Measurements from ENCODE around the gene SLC19A1. TPM values are rescaled to one million over a fixed set of nuclear protein-coding genes. Genes with fewer than 3 reads are reported as not detected.
A peak's percentile ranks its signal among the peaks of the same experiment; 100 is the strongest.

The SLC19A1 gene
- total RNA-seq, 2 experiments from 2014 or later: 34.3 to 38.4 TPM

DNA sequence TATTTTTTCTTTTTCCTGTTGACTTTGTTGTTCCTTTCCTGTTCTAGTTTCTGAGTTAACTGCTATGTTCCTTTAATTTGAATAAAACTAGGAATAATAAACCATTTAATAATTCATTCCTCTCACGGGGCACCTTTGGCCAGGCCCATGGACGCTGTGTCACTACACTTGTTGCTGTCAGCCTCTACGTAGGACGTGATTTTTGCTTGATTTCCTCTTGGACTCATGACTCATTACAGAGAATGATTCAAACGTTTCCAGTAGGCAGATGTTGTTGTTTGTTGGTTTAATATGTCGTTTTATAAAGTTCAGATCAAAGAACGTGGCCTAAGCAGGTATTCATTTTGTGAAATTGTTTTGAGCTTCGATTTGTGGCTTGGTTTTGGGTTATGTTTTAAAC, 9.1 kb upstream of the SLC19A1 start:
- POLR2A ChIA-PET: interaction anchor here (1.1 to 2.1 kb wide), 7 partner anchors 9 to 73 kb away, joined by 3 to 14 read pairs (median 4); partner anchors contain the start of gene SLC19A1
- peak; percentile 31 for ATAC-seq (ENCODE audit: low read depth)
- Mint-ChIP-seq H3K36me3 (no peaks in the 10 kb centered on the region), H3K9me3 (no peaks in the 10 kb centered on the region), H3K27me3 (no peaks in the 10 kb centered on the region), H3K4me3 (peak overlapping the region; percentile 85), H3K4me1 (peaks cover 28% of the 10 kb centered on the region), H3K27ac (peak overlapping the region; percentile 99)
- DNase-seq: peak; percentile 24

DNA sequence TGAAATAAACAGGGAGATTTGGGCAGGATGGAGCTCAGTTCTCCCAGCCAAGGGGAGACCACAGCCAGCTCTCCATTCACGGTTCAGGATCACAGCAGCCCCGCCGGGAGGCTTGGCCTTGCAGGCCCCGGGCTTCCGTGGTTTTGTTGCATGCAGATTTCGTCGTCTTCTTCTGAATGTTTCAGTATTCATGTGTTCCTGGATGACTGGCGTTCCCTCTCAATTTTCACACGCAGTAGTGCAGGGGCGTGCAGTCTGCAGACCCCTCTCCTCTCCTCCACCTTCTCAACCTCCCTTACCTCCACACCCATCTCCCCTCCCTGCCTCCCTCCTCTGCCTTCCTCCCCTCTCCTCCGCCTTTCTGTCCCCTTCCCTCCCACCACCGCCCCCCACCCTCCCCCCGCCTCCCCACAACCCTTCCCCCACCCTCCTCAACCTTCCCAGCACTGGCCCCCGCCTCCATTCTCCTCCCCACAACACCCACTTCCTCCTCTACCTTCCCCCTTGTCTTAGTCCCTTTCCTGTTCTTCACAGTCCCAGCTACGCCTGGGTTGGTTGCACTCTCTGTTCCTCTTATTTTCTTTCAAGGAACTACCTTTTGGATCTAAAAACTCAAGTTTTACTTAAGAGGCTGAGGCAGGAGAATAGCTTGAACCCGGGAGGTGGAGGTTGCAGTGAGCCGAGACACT, 8.4 kb upstream of the SLC19A1 start:
- Mint-ChIP-seq H3K4me3 (peak overlapping the region; percentile 85), H3K27ac (peak overlapping the region; percentile 99), H3K36me3 (no peaks in the 10 kb centered on the region), H3K4me1 (peaks cover 28% of the 10 kb centered on the region), H3K9me3 (no peaks in the 10 kb centered on the region), H3K27me3 (no peaks in the 10 kb centered on the region)
- POLR2A ChIA-PET: interaction anchor here (1.0 to 2.1 kb wide), 9 partner anchors 8 to 73 kb away, joined by 3 to 14 read pairs (median 4); partner anchors contain the start of gene SLC19A1
- DNase-seq (peak; percentile 53), ATAC-seq (ENCODE audit: low read depth) (peak; percentile 36)

- Mint-ChIP-seq H3K4me3 (peak overlapping the region; percentile 85), H3K27ac (peak overlapping the region; percentile 99), H3K27me3 (no peaks in the 10 kb centered on the region), H3K9me3 (no peaks in the 10 kb centered on the region), H3K4me1 (peaks cover 28% of the 10 kb centered on the region), H3K36me3 (no peaks in the 10 kb centered on the region)
- no peak for ATAC-seq (ENCODE audit: low read depth)
- POLR2A ChIA-PET: interaction anchor here (1.0 to 2.1 kb wide), 7 partner anchors 9 to 72 kb away, joined by 3 to 14 read pairs (median 5); no protein-coding TSS in a partner anchor
- DNase-seq: peak; percentile 45
Observed at GRCh38 chr21:45549626-45550463, 7.6 kb upstream of the SLC19A1 start.

DNA sequence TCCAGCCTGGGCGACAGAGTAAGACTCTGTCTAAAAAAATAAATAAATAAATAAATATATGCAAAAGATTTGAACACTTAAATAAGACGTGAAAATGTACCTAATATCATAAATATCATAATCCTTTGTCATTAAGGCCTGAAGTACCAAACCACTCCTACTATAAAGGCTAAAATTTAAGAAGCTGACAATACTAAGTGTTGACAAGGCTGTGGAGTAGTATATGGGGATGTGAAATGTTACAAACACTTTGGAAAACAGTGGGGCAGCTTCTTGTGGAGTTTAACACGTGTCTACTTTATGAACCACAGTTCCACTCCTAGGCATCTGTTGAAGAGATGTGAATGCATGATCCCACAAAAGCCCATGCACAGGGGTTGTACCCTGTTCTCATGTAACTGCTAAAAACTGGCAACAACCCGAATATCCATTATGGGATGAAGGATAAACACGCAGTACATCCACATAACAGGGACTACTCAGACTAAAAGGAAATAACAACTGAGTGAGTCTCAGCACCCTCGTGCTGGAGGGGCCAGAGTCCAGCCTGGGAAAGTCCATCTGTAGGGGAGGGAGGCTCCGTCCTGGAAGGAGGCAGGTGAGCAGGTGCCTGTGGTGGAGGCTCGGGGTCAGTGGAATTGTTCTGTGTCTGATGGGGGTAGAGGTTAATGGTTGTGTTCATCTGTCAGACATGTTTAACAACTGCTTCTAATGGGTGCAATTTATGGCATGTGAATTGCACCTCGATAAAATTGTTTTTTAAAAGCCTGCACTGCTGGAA, 6.7 kb upstream of the SLC19A1 start:
- POLR2A ChIA-PET: no interaction called here
- no peaks in the 10 kb centered on the region for H3K9me3 Mint-ChIP-seq
- no peaks in the 10 kb centered on the region for H3K36me3 Mint-ChIP-seq
- H3K4me3 Mint-ChIP-seq: peak overlapping the region; percentile 56
- DNase-seq: no peak
- no peak for ATAC-seq (ENCODE audit: low read depth)
- H3K27me3 Mint-ChIP-seq: no peaks in the 10 kb centered on the region
- H3K27ac Mint-ChIP-seq: peak overlapping the region; percentile 76
- H3K4me1 Mint-ChIP-seq: peaks cover 24% of the 10 kb centered on the region

DNA sequence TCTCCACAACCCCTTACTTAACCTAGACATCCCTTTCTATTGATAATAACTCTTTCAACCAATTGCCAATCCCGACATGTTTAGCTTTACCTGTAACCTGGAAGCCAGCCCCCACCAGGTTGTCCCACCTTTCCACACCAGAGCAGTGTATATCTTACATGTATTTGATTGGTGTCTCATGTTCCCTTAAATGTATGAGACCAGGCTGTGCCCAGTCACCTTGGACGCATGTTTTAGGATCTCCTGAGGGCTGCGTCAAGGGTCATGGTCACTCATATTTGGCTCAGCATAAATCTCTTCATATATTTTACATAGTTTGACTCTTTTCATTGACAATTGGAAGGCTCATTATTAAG, 5.3 kb upstream of the SLC19A1 start:
- no peak for ATAC-seq (ENCODE audit: low read depth)
- Mint-ChIP-seq H3K27me3 (no peaks in the 10 kb centered on the region), H3K4me3 (no peak overlapping the region), H3K4me1 (peaks cover 24% of the 10 kb centered on the region), H3K36me3 (no peaks in the 10 kb centered on the region), H3K27ac (no peak overlapping the region), H3K9me3 (no peaks in the 10 kb centered on the region)
- POLR2A ChIA-PET: no interaction called here
- DNase-seq: no peak

GRCh38 chr21:45546636-45547544, 4.7 kb upstream of the SLC19A1 start:
- H3K27me3 Mint-ChIP-seq: no peaks in the 10 kb centered on the region
- H3K36me3 Mint-ChIP-seq: no peaks in the 10 kb centered on the region
- H3K4me1 Mint-ChIP-seq: peaks cover 21% of the 10 kb centered on the region
- ATAC-seq (ENCODE audit: low read depth): no peak
- H3K27ac Mint-ChIP-seq: no peak overlapping the region
- POLR2A ChIA-PET: no interaction called here
- no peak for DNase-seq
- H3K4me3 Mint-ChIP-seq: no peak overlapping the region
- no peaks in the 10 kb centered on the region for H3K9me3 Mint-ChIP-seq

GRCh38 chr21:45545691-45546531, 3.7 kb upstream of the SLC19A1 start:
- no peak overlapping the region for H3K4me3 Mint-ChIP-seq
- POLR2A ChIA-PET: no interaction called here
- peaks cover 14% of the 10 kb centered on the region for H3K4me1 Mint-ChIP-seq
- DNase-seq (peak; percentile 20), ATAC-seq (ENCODE audit: low read depth) (no peak)
- H3K9me3 Mint-ChIP-seq: no peaks in the 10 kb centered on the region
- H3K27me3 Mint-ChIP-seq: no peaks in the 10 kb centered on the region
- H3K27ac Mint-ChIP-seq: peak overlapping the region; percentile 4
- H3K36me3 Mint-ChIP-seq: no peaks in the 10 kb centered on the region

DNA sequence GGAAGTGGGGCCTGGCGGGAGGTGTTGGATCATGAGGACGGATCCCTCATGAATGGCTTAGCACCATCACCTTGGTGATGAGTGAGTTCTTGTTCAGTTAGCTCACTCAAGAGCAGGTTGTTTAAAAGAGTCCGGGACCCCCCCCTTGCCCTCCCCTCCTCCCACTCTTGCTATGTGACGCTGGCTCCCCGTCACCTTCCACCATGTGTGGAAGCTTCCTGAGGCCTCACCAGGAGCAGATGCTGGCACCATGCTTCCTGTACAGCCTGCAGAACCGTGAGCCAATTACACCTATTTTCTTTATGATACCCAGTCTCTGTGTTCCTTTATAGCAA, 3.0 kb upstream of the SLC19A1 start:
- Mint-ChIP-seq H3K4me3 (no peak overlapping the region), H3K27ac (peak overlapping the region; percentile 4), H3K27me3 (no peaks in the 10 kb centered on the region), H3K9me3 (no peaks in the 10 kb centered on the region), H3K4me1 (peaks cover 14% of the 10 kb centered on the region), H3K36me3 (no peaks in the 10 kb centered on the region)
- POLR2A ChIA-PET: no interaction called here
- no peak for ATAC-seq (ENCODE audit: low read depth)
- no peak for DNase-seq

GRCh38 chr21:45544449-45545235, 2.4 kb upstream of the SLC19A1 start:
- no peaks in the 10 kb centered on the region for H3K27me3 Mint-ChIP-seq
- POLR2A ChIA-PET: no interaction called here
- no peak overlapping the region for H3K4me3 Mint-ChIP-seq
- no peak overlapping the region for H3K27ac Mint-ChIP-seq
- H3K4me1 Mint-ChIP-seq: peaks cover 14% of the 10 kb centered on the region
- no peak for ATAC-seq (ENCODE audit: low read depth)
- H3K9me3 Mint-ChIP-seq: no peaks in the 10 kb centered on the region
- H3K36me3 Mint-ChIP-seq: no peaks in the 10 kb centered on the region
- peak; percentile 27 for DNase-seq

DNA sequence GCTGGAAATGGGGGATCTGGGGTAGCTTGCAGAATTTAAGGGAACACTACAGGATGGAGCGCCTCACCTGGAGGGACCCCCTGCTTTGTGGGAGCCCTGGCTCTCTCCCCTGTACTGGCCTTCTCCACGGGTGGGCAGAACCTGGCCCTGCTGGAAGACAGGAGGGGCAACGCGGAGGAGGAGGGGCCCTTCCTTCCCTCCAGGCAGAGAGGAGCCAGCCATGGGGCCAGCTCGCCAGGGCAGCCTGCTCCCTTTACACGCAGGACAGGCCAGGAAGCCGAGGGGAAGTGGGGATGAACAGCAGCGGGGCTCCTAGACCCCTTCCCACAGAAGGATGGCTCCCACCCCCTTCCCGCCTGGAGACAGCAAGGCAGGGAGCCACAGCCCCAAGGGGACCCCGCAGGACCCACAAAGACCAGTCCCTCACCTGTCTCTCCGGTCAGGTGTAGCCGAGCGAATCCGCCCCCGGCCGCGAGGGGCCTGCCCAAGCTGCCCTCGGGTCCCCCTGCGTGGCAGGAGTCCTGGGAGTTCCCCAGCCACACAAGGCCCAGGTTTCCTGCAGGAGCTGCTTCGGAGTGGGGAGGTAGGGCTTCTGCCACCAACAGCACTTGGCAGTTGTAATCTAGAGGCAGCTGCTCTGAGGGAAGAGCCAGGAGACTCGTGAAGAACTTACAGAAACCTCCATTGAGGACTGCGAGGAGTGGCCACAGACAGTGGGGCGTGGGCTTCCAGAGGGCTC, 1.6 kb upstream of the SLC19A1 start:
- DNase-seq: peak; percentile 30
- no peak for ATAC-seq (ENCODE audit: low read depth)
- Mint-ChIP-seq H3K9me3 (no peaks in the 10 kb centered on the region), H3K27me3 (no peaks in the 10 kb centered on the region), H3K27ac (peak overlapping the region; percentile 30), H3K36me3 (no peaks in the 10 kb centered on the region), H3K4me3 (peak overlapping the region; percentile 52), H3K4me1 (peaks cover 10% of the 10 kb centered on the region)
- POLR2A ChIA-PET: no interaction called here

- no peaks in the 10 kb centered on the region for H3K36me3 Mint-ChIP-seq
- ATAC-seq (ENCODE audit: low read depth): no peak
Observed at GRCh38 chr21:45543371-45543709, 1.1 kb upstream of the SLC19A1 start.

More at GRCh38 chr21:45543371-45543709, 1.1 kb upstream of the SLC19A1 start:
- H3K27ac Mint-ChIP-seq: peak overlapping the region; percentile 30
- H3K27me3 Mint-ChIP-seq: no peaks in the 10 kb centered on the region
- peak overlapping the region; percentile 52 for H3K4me3 Mint-ChIP-seq
- DNase-seq: no peak
- POLR2A ChIA-PET: interaction anchor here (0.5 to 1.1 kb wide), 3 partner anchors 8 to 59 kb away, joined by 4 read pairs; no protein-coding TSS in a partner anchor
- peaks cover 10% of the 10 kb centered on the region for H3K4me1 Mint-ChIP-seq
- H3K9me3 Mint-ChIP-seq: no peaks in the 10 kb centered on the region

Data from activated naive CD8-positive, alpha-beta T cell treated with anti-CD3 and anti-CD28 coated beads, Interleukin-2, amount 10 ng/mL, durations not matched to agents 7 days and 5 days (primary cell).